GM19023 (cell line): ENCODE data around the gene DNALI1.
"Not testable (repeated sequence)": the region's sequence is repeated elsewhere in the genome, so short reads cannot be mapped to it uniquely, and the experiment has no call there.

Source experiments
- ATAC-seq: cut with Tn5 transposase; IDR thresholded peaks from one replicate; pipeline ENCODE4 v1.9.1; 2021; ENCODE audit warnings: mild to moderate bottlenecking, moderate library complexity; ENCODE audit not compliant: unreplicated experiment

The DNALI1 gene

GRCh38 chr1:37556712-37557196, at the start of gene DNALI1:
TSS of gene DNALI1 (plus strand) at chr1:37556940. CDS start at chr1:37556995, 55 bp downstream.
- ATAC-seq = no peak

- ATAC-seq = no peak
Observed at GRCh38 chr1:37509181-37509580, 47.6 kb upstream of the DNALI1 start.

- no peak for ATAC-seq
Observed at GRCh38 chr1:37513795-37514349, 42.9 kb upstream of the DNALI1 start.

GRCh38 chr1:37514350-37515184, 42.2 kb upstream of the DNALI1 start, which contains the start of gene MEAF6:
TSS of gene MEAF6 (minus strand) at chr1:37514766. CDS start at chr1:37514746, 20 bp downstream.
- ATAC-seq = peak; percentile 94

GRCh38 chr1:37515185-37516034, 41.3 kb upstream of the DNALI1 start:
- ATAC-seq = no peak

- no peak for ATAC-seq
Observed at GRCh38 chr1:37517569-37517968, 39.2 kb upstream of the DNALI1 start.

- ATAC-seq = not testable (repeated sequence)
Observed at GRCh38 chr1:37518241-37518640, 38.5 kb upstream of the DNALI1 start.

- ATAC-seq = not testable (repeated sequence)
Observed at GRCh38 chr1:37518929-37519328, 37.8 kb upstream of the DNALI1 start.

GRCh38 chr1:37519613-37520012, 37.1 kb upstream of the DNALI1 start:
- ATAC-seq = no peak

GRCh38 chr1:37529888-37530287, 26.9 kb upstream of the DNALI1 start:
- ATAC-seq = not testable (repeated sequence)

GRCh38 chr1:37532418-37533156, 24.2 kb upstream of the DNALI1 start:
- ATAC-seq = not testable (repeated sequence)

GRCh38 chr1:37533317-37534093, 23.2 kb upstream of the DNALI1 start:
- no peak for ATAC-seq

- no peak for ATAC-seq
Observed at GRCh38 chr1:37537378-37537777, 19.4 kb upstream of the DNALI1 start.

- not testable (repeated sequence) for ATAC-seq
Observed at GRCh38 chr1:37539154-37539553, 17.6 kb upstream of the DNALI1 start.

- ATAC-seq = no peak
Observed at GRCh38 chr1:37540036-37540785, 16.5 kb upstream of the DNALI1 start.

GRCh38 chr1:37544530-37544929, 12.2 kb upstream of the DNALI1 start:
- ATAC-seq = no peak

- no peak for ATAC-seq
Observed at GRCh38 chr1:37545019-37545418, 11.7 kb upstream of the DNALI1 start.

GRCh38 chr1:37549341-37549740, 7.4 kb upstream of the DNALI1 start:
- no peak for ATAC-seq

- ATAC-seq = no peak
Observed at GRCh38 chr1:37553598-37553926, 3.2 kb upstream of the DNALI1 start.
